ENCODE data around the gene SDK1. TPM values are rescaled to one million over a fixed set of nuclear protein-coding genes. Genes with fewer than 3 reads are reported as not detected.

The SDK1 gene
- total RNA-seq, 1 donor from 2014 or later = 10.4 TPM

- H3K27ac ChIP-seq = peak overlapping the region; percentile 34
- no peaks in the 10 kb centered on the region for H3K27me3 ChIP-seq
- TF ChIP-seq CTCF (IDR thresholded peaks at IDR 0.05) = no peak
- intact Hi-C loops (cut with DNase I) = no loop called here
- no peaks in the 10 kb centered on the region for H3K36me3 ChIP-seq
- H3K4me3 ChIP-seq = no peak overlapping the region
- no peaks in the 10 kb centered on the region for H3K9me3 ChIP-seq
- no peaks in the 10 kb centered on the region for H3K4me1 ChIP-seq
- ATAC-seq (peak; percentile 38), DNase-seq (no peak)
Observed at GRCh38 chr7:3914051-3914775, 613.2 kb downstream of the SDK1 start.

- intact Hi-C loops (cut with DNase I) = no loop called here
- Histone ChIP-seq H3K36me3 (no peaks in the 10 kb centered on the region), H3K27me3 (no peaks in the 10 kb centered on the region), H3K9me3 (no peaks in the 10 kb centered on the region), H3K27ac (peak overlapping the region; percentile 71), H3K4me3 (no peak overlapping the region), H3K4me1 (no peaks in the 10 kb centered on the region)
- ATAC-seq (no peak), DNase-seq (no peak)
- TF ChIP-seq CTCF (IDR thresholded peaks at IDR 0.05) = no peak
Observed at GRCh38 chr7:3915337-3915878, 614.4 kb downstream of the SDK1 start.

- no peak for TF ChIP-seq CTCF (IDR thresholded peaks at IDR 0.05)
- intact Hi-C loops (cut with DNase I) = no loop called here
- DNase-seq = no peak
Observed at GRCh38 chr7:3916146-3916545, 615.1 kb downstream of the SDK1 start.

GRCh38 chr7:3917436-3917835 lies 616.4 kb downstream of the SDK1 start:
- DNase-seq = no peak
- Histone ChIP-seq H3K4me1 (no peaks in the 10 kb centered on the region), H3K27ac (no peak overlapping the region), H3K4me3 (no peak overlapping the region), H3K36me3 (no peaks in the 10 kb centered on the region), H3K9me3 (no peaks in the 10 kb centered on the region), H3K27me3 (no peaks in the 10 kb centered on the region)
- intact Hi-C loops (cut with DNase I) = no loop called here
- ATAC-seq = no peak
- no peak for TF ChIP-seq CTCF (IDR thresholded peaks at IDR 0.05)

More at GRCh38 chr7:3916146-3916545, 615.1 kb downstream of the SDK1 start:
- H3K36me3 ChIP-seq = no peaks in the 10 kb centered on the region
- no peaks in the 10 kb centered on the region for H3K4me1 ChIP-seq
- no peak overlapping the region for H3K27ac ChIP-seq
- no peaks in the 10 kb centered on the region for H3K9me3 ChIP-seq
- no peak for ATAC-seq
- H3K27me3 ChIP-seq = no peaks in the 10 kb centered on the region
- H3K4me3 ChIP-seq = no peak overlapping the region

GRCh38 chr7:3918576-3918975 lies 617.5 kb downstream of the SDK1 start:
- Histone ChIP-seq H3K27ac (no peak overlapping the region), H3K9me3 (no peaks in the 10 kb centered on the region), H3K4me3 (no peak overlapping the region), H3K4me1 (no peaks in the 10 kb centered on the region), H3K27me3 (no peaks in the 10 kb centered on the region), H3K36me3 (no peaks in the 10 kb centered on the region)
- ATAC-seq (no peak), DNase-seq (no peak)
- no peak for TF ChIP-seq CTCF (IDR thresholded peaks at IDR 0.05)
- intact Hi-C loops (cut with DNase I) = no loop called here

All from upper lobe of right lung (tissue), 1 donor.